Measurements from ENCODE around the gene ATAD2B.
"Not testable (repeated sequence)": the region's sequence is repeated elsewhere in the genome, so short reads cannot be mapped to it uniquely, and the experiment has no call there.

ATAD2B gene

DNA sequence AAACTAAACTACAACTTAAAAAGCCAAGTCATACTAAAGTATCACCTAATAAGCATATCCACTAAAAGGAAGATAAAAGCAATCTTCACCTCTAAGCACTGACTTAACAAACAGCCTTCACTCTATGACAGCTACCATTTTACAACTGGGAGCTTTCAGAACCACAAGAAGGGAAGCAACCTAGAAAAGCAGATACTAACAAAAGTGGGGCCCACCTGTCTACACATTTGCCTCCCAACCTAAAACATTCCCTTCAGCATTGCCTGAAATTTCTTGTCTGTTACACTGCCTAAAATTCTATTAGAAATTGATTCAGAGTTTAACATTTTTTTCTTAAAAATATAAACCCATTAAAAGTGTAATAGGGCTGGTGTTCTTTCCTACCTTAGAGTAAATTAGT is 172.0 kb downstream of the ATAD2B start:
- TF ChIP-seq CTCF (conservative IDR thresholded peaks at IDR 0.05; ENCODE audit: low read depth, low read length), result no peak
- no peak for DNase-seq (ENCODE audit: low read depth)
- H3K4me3 ChIP-seq (ENCODE audit: low read length), result no peak overlapping the region

DNA sequence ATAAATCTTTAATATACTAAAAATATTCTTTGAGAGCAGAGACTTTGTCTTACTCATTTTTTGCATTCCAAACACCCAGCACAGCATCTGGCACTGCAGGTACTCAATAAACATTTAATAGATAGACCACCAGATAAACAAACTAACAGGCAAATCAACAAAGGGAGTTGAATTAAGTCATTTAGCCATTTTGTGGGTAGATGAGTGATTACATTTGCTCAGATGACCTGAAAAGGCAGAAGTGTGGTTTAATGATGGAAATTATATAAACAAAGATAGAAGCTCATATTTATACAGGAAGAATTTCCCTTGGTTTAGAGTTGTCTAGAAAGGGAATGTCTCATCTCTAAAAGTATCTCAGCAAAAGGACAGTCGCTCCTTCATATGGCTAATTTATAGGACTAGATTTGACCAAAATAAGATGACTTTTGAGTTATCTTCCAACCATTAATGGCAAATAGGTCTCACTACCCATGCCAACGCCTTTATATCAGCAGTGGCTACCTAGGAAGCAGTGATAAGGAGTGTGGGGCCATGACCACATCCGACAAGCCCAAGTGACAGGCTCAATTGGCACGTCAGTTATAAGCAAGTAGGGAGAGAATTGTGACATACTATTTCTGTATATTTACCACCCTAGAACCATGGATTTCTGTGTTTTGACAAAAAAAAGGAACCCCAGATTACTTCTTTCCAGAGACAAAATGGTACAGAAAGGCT is 173.5 kb downstream of the ATAD2B start:
- no peak overlapping the region for H3K4me3 ChIP-seq (ENCODE audit: low read length)
- DNase-seq (ENCODE audit: low read depth), result no peak
- no peak for TF ChIP-seq CTCF (conservative IDR thresholded peaks at IDR 0.05; ENCODE audit: low read depth, low read length)

DNA sequence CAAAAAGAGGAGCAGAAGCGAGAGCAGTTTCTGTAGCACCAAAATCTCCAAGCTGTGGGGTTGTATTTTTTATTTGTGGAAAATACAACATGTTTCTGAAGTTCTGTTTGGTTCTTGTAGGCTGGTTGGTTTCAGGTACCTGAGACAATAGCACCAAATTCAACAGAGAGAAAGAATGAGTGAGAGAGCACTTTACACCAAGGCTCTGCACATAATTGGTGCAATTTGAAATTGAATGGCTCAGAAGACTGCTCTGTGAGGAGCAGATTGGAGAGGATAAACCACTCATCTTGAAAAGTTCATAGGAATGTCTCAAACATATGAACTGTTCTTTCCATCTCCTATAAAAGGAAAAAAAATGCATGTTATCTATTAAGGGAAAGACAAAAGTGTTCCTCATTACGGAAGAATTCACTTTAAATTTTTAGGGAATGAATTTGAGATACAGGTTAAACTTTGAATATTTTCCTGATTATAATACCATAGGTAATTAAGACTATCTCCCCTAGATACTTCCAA is 175.1 kb downstream of the ATAD2B start:
- DNase-seq (ENCODE audit: low read depth), result no peak
- H3K4me3 ChIP-seq (ENCODE audit: low read length), result no peak overlapping the region
- no peak for TF ChIP-seq CTCF (conservative IDR thresholded peaks at IDR 0.05; ENCODE audit: low read depth, low read length)

DNA sequence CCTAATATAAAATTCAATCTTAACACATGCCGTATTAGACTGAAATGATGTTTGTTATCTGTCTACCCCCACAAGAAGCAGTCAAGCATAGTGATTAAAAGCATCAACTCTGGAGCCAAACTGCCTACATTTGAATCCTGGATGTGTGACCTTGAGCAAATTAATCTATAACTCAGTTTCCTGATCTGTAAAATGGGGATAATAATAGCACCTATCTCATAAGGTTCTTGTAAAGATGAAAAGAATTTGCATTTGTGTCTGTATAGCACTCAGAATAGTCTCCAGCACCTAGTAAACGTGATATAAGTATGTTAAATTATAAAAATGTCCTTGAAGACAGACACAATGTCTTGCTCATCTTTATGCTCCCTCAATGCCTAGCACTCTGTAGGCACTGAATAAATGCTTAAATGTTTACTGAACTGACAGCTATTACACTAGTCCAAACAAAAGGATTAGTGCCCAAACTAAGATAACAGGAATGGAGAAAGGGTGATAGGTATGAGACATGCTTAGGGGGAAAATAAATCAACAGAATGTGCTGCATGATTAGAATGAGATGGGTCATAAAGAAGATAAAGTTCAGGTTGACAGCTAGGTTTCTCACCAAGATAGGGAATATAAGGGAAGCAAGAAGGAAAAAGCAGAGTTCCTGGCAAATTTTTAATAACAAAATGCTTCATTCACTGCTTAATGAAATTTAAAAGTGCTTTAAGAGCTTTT is 180.6 kb downstream of the ATAD2B start:
- no peak for DNase-seq (ENCODE audit: low read depth)
- no peak for TF ChIP-seq CTCF (conservative IDR thresholded peaks at IDR 0.05; ENCODE audit: low read depth, low read length)
- no peak overlapping the region for H3K4me3 ChIP-seq (ENCODE audit: low read length)

- no peak for DNase-seq (ENCODE audit: low read depth)
- no peak for TF ChIP-seq CTCF (conservative IDR thresholded peaks at IDR 0.05; ENCODE audit: low read depth, low read length)
- no peak overlapping the region for H3K4me3 ChIP-seq (ENCODE audit: low read length)
Measured at GRCh38 chr2:23745726-23746105, 181.2 kb downstream of the ATAD2B start.

GRCh38 chr2:23745068-23745725 is 181.7 kb downstream of the ATAD2B start:
- TF ChIP-seq CTCF (conservative IDR thresholded peaks at IDR 0.05; ENCODE audit: low read depth, low read length), result no peak
- DNase-seq (ENCODE audit: low read depth), result no peak

GRCh38 chr2:23736783-23737182 is 190.1 kb downstream of the ATAD2B start:
- DNase-seq (ENCODE audit: low read depth); H3K4me3 ChIP-seq (ENCODE audit: low read length): not testable (repeated sequence)

More at GRCh38 chr2:23745068-23745725, 181.7 kb downstream of the ATAD2B start:
- H3K4me3 ChIP-seq (ENCODE audit: low read length), result no peak overlapping the region

Data from retinal pigment epithelial cell (primary cell).